ENCODE results near the gene B9D2.

DNA sequence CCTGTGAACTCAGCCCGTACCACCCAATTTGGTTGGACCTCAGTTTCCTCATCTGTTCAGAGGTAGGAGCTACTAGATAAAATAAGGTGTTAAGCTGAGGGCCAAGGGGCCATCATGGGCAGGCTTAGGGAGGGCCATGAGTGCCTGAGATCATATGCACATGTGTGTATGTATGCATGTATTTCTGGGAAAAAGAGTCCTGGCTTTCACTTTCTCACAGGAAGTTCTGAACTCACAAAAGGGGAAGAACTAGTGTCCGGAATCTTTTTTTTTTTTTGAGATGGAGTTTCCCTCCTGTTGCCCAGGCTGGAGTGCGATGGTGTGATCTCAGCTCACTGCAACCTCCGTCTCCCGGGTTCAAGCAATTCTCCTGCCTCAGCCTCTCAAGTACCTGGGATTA, 29.2 kb downstream of the B9D2 start:
- TF ChIP-seq, protein P1, sequence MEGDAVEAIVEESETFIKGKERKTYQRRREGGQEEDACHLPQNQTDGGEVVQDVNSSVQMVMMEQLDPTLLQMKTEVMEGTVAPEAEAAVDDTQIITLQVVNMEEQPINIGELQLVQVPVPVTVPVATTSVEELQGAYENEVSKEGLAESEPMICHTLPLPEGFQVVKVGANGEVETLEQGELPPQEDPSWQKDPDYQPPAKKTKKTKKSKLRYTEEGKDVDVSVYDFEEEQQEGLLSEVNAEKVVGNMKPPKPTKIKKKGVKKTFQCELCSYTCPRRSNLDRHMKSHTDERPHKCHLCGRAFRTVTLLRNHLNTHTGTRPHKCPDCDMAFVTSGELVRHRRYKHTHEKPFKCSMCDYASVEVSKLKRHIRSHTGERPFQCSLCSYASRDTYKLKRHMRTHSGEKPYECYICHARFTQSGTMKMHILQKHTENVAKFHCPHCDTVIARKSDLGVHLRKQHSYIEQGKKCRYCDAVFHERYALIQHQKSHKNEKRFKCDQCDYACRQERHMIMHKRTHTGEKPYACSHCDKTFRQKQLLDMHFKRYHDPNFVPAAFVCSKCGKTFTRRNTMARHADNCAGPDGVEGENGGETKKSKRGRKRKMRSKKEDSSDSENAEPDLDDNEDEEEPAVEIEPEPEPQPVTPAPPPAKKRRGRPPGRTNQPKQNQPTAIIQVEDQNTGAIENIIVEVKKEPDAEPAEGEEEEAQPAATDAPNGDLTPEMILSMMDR (IDR thresholded peaks at IDR 0.05; ENCODE audit: poor library complexity) = no peak
- no peak for TF ChIP-seq EZH2 (IDR thresholded peaks at IDR 0.05; ENCODE audit: borderline replicate concordance)

Data from hepatocyte (in vitro differentiated cells).